ENCODE measurements around the gene TGFB2.

GRCh38 chr1:218462116-218462515 lies 117.0 kb downstream of the TGFB2 start:
- TF ChIP-seq CTCF (IDR thresholded peaks at IDR 0.05) (no peak), POLR2AphosphoS5 (IDR thresholded peaks at IDR 0.05) (no peak), POLR2A (IDR thresholded peaks at IDR 0.05; ENCODE audit: low read depth) (no peak)
